Measurements from ENCODE around the gene TTK.

- TF ChIP-seq CTCF (IDR thresholded peaks at IDR 0.05) (no peak), EZH2 (IDR thresholded peaks at IDR 0.05) (no peak)
Observed at GRCh38 chr6:79969784-79970183, 34.7 kb upstream of the TTK start.
